Measurements from ENCODE around the gene VPS37C.

GRCh38 chr11:61111786-61112517 lies 49.3 kb downstream of the VPS37C start:
- TF ChIP-seq CTCF (IDR thresholded peaks at IDR 0.05) (no peak), POLR2AphosphoS5 (IDR thresholded peaks at IDR 0.05) (no peak), POLR2A (IDR thresholded peaks at IDR 0.05) (no peak)

All from breast epithelium (tissue), 3 donors.